Right lobe of liver (tissue), 4 donors: ENCODE data around the gene FOXC1.

ENCODE experiments used
- CTCF ChIP-seq, 4 donors: fragments of 200-600 bp in 3 of 4; fragments of 450-650 bp in 1 of 4; IDR thresholded peaks; one replicate each; pipeline versions ENCODE4 v1.5.1 to v1.8.0; 2016 to 2022; ENCODE audit warnings: antibody characterized with exemption in 4 of 4, mild to moderate bottlenecking in 2 of 4
- POLR2A ChIP-seq: fragments of 450-650 bp; IDR thresholded peaks from one replicate; pipeline ENCODE4 v1.6.1; 2017; ENCODE audit warnings: antibody characterized with exemption, mild to moderate bottlenecking
- donor health status: DM: no; HTN: no; CAD: no.
- donor health status: DM: no; HTN: no; CAD: no.
- donor health status: DM: no; HTN: yes; CAD: no.

DNA sequence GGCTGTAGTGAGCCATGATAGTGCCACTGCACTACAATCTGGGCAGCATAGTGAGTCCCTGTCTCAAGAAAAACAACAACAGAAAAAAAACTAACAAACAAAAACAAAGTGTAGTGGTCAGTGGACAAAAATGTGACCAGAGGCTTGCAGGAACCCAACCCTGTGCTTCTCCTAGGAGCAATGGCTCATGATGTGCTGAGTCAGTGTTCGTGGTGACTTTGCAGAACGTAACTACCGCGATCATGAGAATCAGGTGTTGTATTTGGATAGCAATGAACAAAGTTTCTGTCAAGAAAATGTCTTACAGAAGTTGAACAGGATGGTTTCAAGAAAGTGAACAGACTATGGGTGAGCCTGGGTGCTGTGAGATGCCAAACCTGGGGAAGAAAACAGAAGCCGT, 18.5 kb upstream of the FOXC1 start:
- TF ChIP-seq CTCF (IDR thresholded peaks at IDR 0.05) = no peak
- no peak for TF ChIP-seq POLR2A
